Kidney epithelial cell (primary cell): Measurements from ENCODE around the gene BMP7. TPM values are rescaled to one million over a fixed set of nuclear protein-coding genes. Genes with fewer than 3 reads are reported as not detected.

ENCODE experiments used
- DNase-seq: peaks from one replicate; pipeline ENCODE4 v3.0.0-alpha.2; 2010; ENCODE audit warnings: low read depth
- H3K27me3 ChIP-seq: 2 replicates; pipeline ENCODE4 v1.6.0; 2011; ENCODE audit warnings: low read length; ENCODE audit not compliant: control insufficient read depth, insufficient read depth
- H3K36me3 ChIP-seq: 2 replicates; pipeline ENCODE4 v1.5.1; 2011; ENCODE audit warnings: low read length; ENCODE audit not compliant: control insufficient read depth, insufficient read depth
- H3K4me3 ChIP-seq: 2 replicates; pipeline ENCODE4 v1.5.1; 2011; ENCODE audit warnings: low read depth, mild to moderate bottlenecking, control low read depth, low read length
- CTCF ChIP-seq: IDR thresholded peaks from 2 replicates; pipeline ENCODE4 v1.5.1; 2011; ENCODE audit warnings: mild to moderate bottlenecking, moderate library complexity, low read length, control low read depth, inconsistent platforms; ENCODE audit not compliant: insufficient read depth, poor library complexity, severe bottlenecking
- total RNA-seq: library from RNA; depleted of rRNA; stranded (reverse); fragments of >200 nt; gene quantifications from 2 replicates; pipeline ENCODE4 v1.2.3, GENCODE V29; 2015

Gene BMP7
- total RNA-seq, 1 donor from 2014 or later, result 21.8 TPM

- Histone ChIP-seq H3K4me3 (no peak overlapping the region), H3K27me3 (peaks cover 8% of the 10 kb centered on the region), H3K36me3 (no peaks in the 10 kb centered on the region)
- TF ChIP-seq CTCF, result no peak
- DNase-seq, result no peak
Measured at GRCh38 chr20:57128044-57128757, 138.2 kb downstream of the BMP7 start.

GRCh38 chr20:57126481-57127092 lies 139.9 kb downstream of the BMP7 start:
- no peak for TF ChIP-seq CTCF
- no peak for DNase-seq
- H3K36me3 ChIP-seq, result no peaks in the 10 kb centered on the region
- H3K4me3 ChIP-seq, result no peak overlapping the region
- H3K27me3 ChIP-seq, result peaks cover 8% of the 10 kb centered on the region

- DNase-seq, result no peak
- H3K36me3 ChIP-seq, result no peaks in the 10 kb centered on the region
- TF ChIP-seq CTCF, result no peak
- peaks cover 8% of the 10 kb centered on the region for H3K27me3 ChIP-seq
- H3K4me3 ChIP-seq, result no peak overlapping the region
Measured at GRCh38 chr20:57124800-57125517, 141.5 kb downstream of the BMP7 start.

GRCh38 chr20:57124366-57124765 lies 142.1 kb downstream of the BMP7 start:
- no peak for TF ChIP-seq CTCF

GRCh38 chr20:57123504-57123903 lies 142.9 kb downstream of the BMP7 start:
- H3K36me3 ChIP-seq, result no peaks in the 10 kb centered on the region
- no peak for TF ChIP-seq CTCF
- no peak for DNase-seq
- peaks cover 8% of the 10 kb centered on the region for H3K27me3 ChIP-seq
- H3K4me3 ChIP-seq, result no peak overlapping the region

More at GRCh38 chr20:57124366-57124765, 142.1 kb downstream of the BMP7 start:
- Histone ChIP-seq H3K36me3 (no peaks in the 10 kb centered on the region), H3K4me3 (no peak overlapping the region), H3K27me3 (peaks cover 8% of the 10 kb centered on the region)
- no peak for DNase-seq
